Measurements from ENCODE around the gene PNLDC1. TPM values are rescaled to one million over a fixed set of nuclear protein-coding genes. Genes with fewer than 3 reads are reported as not detected.

The PNLDC1 gene
- total RNA-seq, 2 experiments from 2014 or later = 0.42 to 0.96 TPM

DNA sequence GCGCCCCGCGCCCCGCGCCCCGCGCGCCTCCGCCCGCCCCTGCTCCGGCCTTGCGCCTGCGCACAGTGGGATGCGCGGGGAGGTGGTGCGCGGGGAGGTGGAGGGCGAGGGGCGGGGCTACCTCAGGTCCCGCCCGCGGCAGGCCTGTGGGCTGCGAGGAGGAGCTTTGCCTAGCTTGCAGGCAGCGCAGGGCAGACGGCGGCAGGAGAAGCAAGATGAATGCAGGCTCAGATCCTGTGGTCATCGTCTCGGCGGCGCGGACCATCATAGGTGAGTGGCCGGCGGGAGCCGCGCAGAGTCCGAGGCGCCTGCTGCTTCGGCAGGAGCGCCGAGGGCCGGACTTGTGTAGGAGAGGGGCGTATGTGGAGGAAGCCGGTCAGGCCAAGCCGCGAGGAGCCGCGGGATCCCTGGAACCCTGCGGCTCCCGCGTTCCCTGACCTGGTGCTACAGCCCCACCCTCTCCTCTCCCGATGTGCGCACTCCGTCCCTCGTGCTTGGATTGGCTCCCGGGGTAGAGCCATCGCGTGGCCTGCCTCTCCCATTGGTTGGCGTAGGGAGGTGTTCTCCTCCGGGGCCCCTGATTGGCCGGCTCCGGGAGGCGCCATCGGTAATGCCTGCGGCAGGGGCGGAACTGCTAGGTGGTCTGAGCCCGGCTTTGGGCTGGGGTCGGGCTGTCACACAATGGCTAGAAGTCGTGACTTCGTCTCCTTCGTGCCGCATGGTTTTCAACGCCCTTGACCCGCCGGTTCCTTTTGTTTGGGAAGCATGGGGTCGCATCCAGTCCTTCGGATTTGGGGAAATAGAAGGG lies 38.0 kb upstream of the PNLDC1 start, which contains the start of gene ACAT2:
Gene ACAT2, plus strand, starts transcription at position 173 of the 808 bp plus-strand sequence. Its CDS starts 43 bp downstream, at position 216.
- DNase-seq (peak; percentile 94), ATAC-seq (ENCODE audit: low read depth) (peak; percentile 97)
- Mint-ChIP-seq H3K27ac (peak within 1 kb of the TSS; percentile 95), H3K4me3 (peak within 1 kb of the TSS; percentile 99), H3K9me3 (no peaks in the 10 kb centered on the region), H3K4me1 (peaks cover 27% of the 10 kb centered on the region), H3K36me3 (peaks cover 30% of the 10 kb centered on the region), H3K27me3 (no peaks in the 10 kb centered on the region)
- POLR2A ChIA-PET = interaction anchor here (0.5 to 4.7 kb wide), 8 partner anchors 9 to 68 kb away, joined by 3 to 44 read pairs (median 8); partner anchors contain the start of genes MRPL18, SOD2, TCP1 and WTAP

DNA sequence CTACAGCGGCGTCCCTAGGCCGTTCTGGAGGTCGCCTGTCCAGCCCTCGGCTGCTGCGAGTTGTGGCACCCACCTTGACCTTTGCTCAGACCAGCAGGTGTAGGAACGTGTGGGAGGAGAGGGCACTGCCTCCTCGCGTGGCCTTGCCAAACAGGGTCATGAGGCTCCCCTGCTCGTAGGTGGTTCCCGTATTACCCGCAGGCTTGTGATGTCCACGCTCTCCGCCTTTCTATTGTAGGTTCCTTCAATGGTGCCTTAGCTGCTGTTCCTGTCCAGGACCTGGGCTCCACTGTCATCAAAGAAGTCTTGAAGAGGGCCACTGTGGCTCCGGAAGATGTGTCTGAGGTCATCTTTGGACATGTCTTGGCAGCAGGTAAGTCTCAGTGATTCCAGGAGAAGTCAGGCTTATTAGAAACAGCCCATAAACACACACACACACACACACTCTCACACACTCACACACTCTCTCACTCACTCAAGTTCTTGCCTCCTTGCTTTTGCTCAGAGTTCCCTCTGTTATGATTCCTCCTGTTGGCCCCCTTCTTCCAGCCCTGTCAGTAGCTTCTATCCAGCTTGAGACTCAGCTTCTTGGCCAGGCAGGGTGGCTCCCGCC lies 37.3 kb upstream of the PNLDC1 start:
- H3K27me3 Mint-ChIP-seq = no peaks in the 10 kb centered on the region
- peaks cover 27% of the 10 kb centered on the region for H3K4me1 Mint-ChIP-seq
- H3K27ac Mint-ChIP-seq = peak overlapping the region; percentile 93
- no peak for ATAC-seq (ENCODE audit: low read depth)
- H3K4me3 Mint-ChIP-seq = peak overlapping the region; percentile 99
- peaks cover 28% of the 10 kb centered on the region for H3K36me3 Mint-ChIP-seq
- H3K9me3 Mint-ChIP-seq = no peaks in the 10 kb centered on the region
- POLR2A ChIA-PET = interaction anchor here (4.2 to 4.7 kb wide), 2 partner anchors 27 to 35 kb away, joined by 43 to 44 read pairs; partner anchors contain the start of genes MRPL18, TCP1 and WTAP
- DNase-seq = no peak

DNA sequence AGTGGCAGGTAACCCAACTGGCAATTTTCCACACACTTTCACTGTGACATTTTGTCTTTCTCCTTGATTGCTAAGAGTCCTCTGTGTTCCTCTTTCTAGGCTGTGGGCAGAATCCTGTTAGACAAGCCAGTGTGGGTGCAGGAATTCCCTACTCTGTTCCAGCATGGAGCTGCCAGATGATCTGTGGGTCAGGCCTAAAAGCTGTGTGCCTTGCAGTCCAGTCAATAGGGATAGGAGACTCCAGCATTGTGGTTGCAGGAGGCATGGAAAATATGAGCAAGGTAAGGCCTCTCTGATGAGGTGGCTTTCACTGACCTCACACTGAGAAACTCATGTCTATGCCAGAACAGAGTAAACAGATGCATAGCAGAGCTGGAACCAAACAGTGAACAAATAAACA lies 33.2 kb upstream of the PNLDC1 start:
- no peak for ATAC-seq (ENCODE audit: low read depth)
- H3K4me3 Mint-ChIP-seq = no peak overlapping the region
- no peak overlapping the region for H3K27ac Mint-ChIP-seq
- no peaks in the 10 kb centered on the region for H3K9me3 Mint-ChIP-seq
- H3K4me1 Mint-ChIP-seq = peaks cover 9% of the 10 kb centered on the region
- H3K36me3 Mint-ChIP-seq = peaks cover 50% of the 10 kb centered on the region
- H3K27me3 Mint-ChIP-seq = no peaks in the 10 kb centered on the region
- DNase-seq = no peak
- POLR2A ChIA-PET = no interaction called here

DNA sequence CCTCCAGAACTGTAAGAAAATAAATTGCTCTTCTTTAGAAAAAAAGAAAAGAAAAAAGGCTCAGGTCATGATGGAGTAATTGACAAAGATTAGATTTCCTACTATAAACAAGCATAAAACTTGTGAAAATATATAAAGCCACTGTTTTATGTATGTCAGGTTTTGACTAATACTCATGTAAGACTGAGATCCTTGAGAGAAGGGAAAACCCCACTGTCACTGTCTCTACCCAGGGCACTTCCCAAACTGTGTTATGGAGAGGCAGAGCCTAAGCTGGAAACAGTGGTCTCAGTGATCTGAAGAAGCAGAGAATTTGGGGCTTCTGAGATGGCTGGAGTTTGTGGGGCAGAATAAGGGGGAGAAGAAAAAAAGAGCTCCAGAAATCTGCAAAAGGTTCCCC lies 30.6 kb upstream of the PNLDC1 start:
- no peak for ATAC-seq (ENCODE audit: low read depth)
- Mint-ChIP-seq H3K27ac (peak overlapping the region; percentile 3), H3K36me3 (peaks cover 54% of the 10 kb centered on the region), H3K4me3 (no peak overlapping the region), H3K4me1 (peaks cover 7% of the 10 kb centered on the region), H3K27me3 (no peaks in the 10 kb centered on the region), H3K9me3 (no peaks in the 10 kb centered on the region)
- no peak for DNase-seq
- POLR2A ChIA-PET = interaction anchor here (1.0 to 1.3 kb wide), 2 partner anchors 19 to 21 kb away, joined by 4 read pairs; partner anchors contain the start of gene MRPL18

DNA sequence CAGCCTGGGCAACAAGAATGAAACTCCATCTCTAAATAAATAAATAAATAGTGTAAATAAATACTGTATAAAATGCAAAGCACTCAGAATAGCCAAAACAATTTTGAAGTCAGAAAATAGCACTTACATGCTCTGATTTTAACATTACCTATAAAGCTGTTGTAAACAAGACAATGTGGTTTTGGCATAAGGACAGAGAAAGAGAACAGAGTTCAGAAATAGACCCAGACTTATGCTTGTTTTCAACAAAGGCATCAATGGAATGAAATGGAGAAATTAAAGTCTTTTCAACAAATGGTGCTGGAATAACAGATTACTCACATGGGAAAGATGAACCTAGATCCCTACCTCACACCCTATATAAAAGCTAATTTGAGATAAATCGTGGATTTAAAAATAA lies 27.9 kb upstream of the PNLDC1 start:
- DNase-seq (no peak), ATAC-seq (ENCODE audit: low read depth) (no peak)
- Mint-ChIP-seq H3K36me3 (peaks cover 51% of the 10 kb centered on the region), H3K4me1 (peaks cover 5% of the 10 kb centered on the region), H3K4me3 (no peak overlapping the region), H3K27ac (no peak overlapping the region), H3K27me3 (no peaks in the 10 kb centered on the region), H3K9me3 (no peaks in the 10 kb centered on the region)
- POLR2A ChIA-PET = interaction anchor here (1.2 kb wide), 1 partner anchor 18 kb away, joined by 4 read pairs; the partner anchor contains the start of gene MRPL18

DNA sequence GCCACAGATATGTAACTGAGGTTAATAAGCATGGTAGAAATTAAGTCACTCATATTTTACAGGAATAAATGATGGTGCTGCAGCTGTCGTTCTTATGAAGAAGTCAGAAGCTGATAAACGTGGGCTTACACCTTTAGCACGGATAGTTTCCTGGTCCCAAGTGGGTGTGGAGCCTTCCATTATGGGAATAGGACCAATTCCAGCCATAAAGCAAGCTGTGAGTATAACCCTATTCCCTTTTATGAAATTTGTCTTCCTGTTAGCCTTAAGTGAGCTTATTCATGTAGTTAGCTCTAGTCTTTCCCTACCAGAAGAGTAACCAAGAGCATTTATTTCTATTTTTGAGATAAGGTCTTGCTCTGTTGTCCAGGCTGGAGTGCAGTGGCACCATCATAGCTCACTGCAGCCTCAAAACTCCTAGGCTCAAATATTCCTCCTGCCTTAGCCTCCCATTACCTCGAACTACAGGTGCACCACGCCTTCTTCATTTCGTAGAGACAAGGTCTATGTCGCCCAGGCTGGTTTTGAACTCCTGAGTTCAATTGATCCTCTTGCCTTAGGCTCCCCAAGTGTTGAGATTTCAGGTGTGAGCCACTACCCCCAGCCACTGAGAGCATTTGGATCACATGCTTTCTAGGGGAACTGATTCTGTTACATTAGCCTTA lies 22.7 kb upstream of the PNLDC1 start:
- ATAC-seq (ENCODE audit: low read depth) = peak; percentile 20
- H3K9me3 Mint-ChIP-seq = no peaks in the 10 kb centered on the region
- H3K4me3 Mint-ChIP-seq = no peak overlapping the region
- no peak overlapping the region for H3K27ac Mint-ChIP-seq
- peaks cover 14% of the 10 kb centered on the region for H3K4me1 Mint-ChIP-seq
- H3K36me3 Mint-ChIP-seq = peaks cover 33% of the 10 kb centered on the region
- POLR2A ChIA-PET = interaction anchor here (1.0 to 1.3 kb wide), 2 partner anchors 12 to 15 kb away, joined by 5 to 12 read pairs; partner anchors contain the start of genes ACAT2 and TCP1
- no peaks in the 10 kb centered on the region for H3K27me3 Mint-ChIP-seq
- no peak for DNase-seq

DNA sequence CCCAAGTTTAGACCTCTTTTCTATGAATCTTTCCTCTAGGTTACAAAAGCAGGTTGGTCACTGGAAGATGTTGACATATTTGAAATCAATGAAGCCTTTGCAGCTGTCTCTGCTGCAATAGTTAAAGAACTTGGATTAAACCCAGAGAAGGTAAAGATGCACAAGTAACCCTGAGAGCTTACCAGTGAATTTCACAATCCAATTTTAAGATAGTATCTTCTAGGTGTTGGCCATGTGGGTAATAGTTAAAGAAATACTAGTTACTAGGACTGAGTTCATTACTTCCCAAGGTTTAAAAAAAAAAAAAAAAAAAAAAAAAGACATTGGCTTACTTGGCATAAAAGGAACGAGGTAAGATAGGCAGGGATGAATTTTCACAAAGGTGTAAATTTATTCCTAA lies 21.9 kb upstream of the PNLDC1 start:
- H3K9me3 Mint-ChIP-seq = no peaks in the 10 kb centered on the region
- POLR2A ChIA-PET = interaction anchor here (1.3 kb wide), 1 partner anchor 16 kb away, joined by 12 read pairs; the partner anchor contains the start of gene ACAT2
- H3K36me3 Mint-ChIP-seq = peaks cover 34% of the 10 kb centered on the region
- H3K27me3 Mint-ChIP-seq = no peaks in the 10 kb centered on the region
- peaks cover 21% of the 10 kb centered on the region for H3K4me1 Mint-ChIP-seq
- no peak for ATAC-seq (ENCODE audit: low read depth)
- no peak for DNase-seq
- H3K4me3 Mint-ChIP-seq = no peak overlapping the region
- no peak overlapping the region for H3K27ac Mint-ChIP-seq

DNA sequence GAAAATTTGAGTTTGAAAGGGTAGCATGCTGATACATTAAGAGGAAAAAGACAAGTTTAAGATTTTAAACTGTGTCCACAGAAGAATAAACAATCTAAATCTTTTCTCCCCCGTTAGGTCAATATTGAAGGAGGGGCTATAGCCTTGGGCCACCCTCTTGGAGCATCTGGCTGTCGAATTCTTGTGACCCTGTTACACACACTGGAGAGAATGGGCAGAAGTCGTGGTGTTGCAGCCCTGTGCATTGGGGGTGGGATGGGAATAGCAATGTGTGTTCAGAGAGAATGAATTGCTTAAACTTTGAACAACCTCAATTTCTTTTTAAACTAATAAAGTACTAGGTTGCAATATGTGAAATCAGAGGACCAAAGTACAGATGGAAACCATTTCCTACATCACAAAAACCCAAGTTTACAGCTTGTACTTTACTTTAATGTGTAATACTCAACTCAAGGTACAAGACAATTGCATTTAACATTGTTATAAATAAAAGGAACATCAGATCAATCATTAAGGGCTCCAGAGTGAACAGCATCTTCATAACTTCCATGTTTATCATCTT lies 21.5 kb upstream of the PNLDC1 start:
- no peak for ATAC-seq (ENCODE audit: low read depth)
- Mint-ChIP-seq H3K4me3 (no peak overlapping the region), H3K9me3 (no peaks in the 10 kb centered on the region), H3K27me3 (no peaks in the 10 kb centered on the region), H3K27ac (no peak overlapping the region), H3K4me1 (peaks cover 20% of the 10 kb centered on the region), H3K36me3 (peaks cover 34% of the 10 kb centered on the region)
- POLR2A ChIA-PET = no interaction called here
- no peak for DNase-seq

DNA sequence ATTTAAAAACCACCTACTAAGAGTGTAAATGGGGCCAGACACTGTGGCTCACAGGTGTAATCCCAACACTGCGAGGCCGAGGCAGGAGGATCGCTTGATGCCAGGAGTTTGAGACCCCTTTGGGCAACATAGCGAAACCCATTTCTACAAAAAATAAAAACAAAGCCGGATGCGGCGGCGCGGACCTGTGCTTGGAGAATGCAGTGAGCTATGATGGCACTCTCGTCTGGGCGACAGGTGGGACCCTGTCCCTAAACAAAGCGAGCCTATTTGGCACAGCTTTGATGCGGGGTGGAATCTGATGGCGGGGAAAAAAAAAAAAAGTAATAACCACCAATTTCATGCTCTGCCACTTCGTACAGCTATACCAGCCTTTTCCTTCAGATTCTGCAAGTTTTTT lies 11.8 kb upstream of the PNLDC1 start:
- DNase-seq (no peak), ATAC-seq (ENCODE audit: low read depth) (no peak)
- no peaks in the 10 kb centered on the region for H3K9me3 Mint-ChIP-seq
- H3K36me3 Mint-ChIP-seq = peaks cover 28% of the 10 kb centered on the region
- H3K27me3 Mint-ChIP-seq = no peaks in the 10 kb centered on the region
- peak overlapping the region; percentile 88 for H3K4me3 Mint-ChIP-seq
- POLR2A ChIA-PET = interaction anchor here (0.6 to 5.8 kb wide), 9 partner anchors 18 to 770 kb away, joined by 3 to 89 read pairs (median 4); partner anchors contain the start of genes ACAT2 and WTAP
- peaks cover 42% of the 10 kb centered on the region for H3K4me1 Mint-ChIP-seq
- H3K27ac Mint-ChIP-seq = peak overlapping the region; percentile 86

DNA sequence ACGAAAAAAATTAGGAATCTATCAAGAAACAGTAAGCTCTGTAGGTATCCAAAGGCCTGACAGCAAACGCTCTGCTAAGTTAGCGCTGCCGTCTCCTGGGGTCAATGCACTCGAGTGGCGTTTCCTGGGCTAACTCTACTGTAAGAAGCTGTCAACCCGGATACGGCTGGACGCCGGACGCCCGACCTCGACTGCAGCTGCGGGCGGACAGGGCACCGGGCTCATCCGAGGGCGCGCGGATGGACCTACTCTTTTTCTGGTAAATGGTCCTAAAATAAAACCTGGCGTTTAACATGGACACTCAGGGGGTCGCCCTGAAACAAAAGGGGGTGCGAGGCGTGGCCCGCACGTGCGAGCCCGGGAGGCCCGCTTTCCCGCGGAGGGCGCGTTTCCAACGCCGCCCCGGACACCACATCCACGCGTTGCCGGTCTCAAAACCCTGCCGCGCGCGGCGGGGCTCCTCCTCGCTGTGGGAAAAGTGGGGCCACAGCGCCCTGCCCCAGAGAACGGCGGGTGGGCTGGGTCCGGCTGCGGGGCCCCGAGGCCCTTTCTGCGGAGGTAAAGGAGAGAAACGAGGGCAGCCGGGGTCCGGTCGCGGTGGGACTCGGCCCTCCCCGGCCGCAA lies 11.2 kb upstream of the PNLDC1 start:
- ATAC-seq (ENCODE audit: low read depth) = no peak
- H3K36me3 Mint-ChIP-seq = peaks cover 33% of the 10 kb centered on the region
- POLR2A ChIA-PET = interaction anchor here (0.6 to 5.8 kb wide), 18 partner anchors 9 to 771 kb away, joined by 3 to 89 read pairs (median 5); partner anchors contain the start of genes ACAT2 and WTAP

DNA sequence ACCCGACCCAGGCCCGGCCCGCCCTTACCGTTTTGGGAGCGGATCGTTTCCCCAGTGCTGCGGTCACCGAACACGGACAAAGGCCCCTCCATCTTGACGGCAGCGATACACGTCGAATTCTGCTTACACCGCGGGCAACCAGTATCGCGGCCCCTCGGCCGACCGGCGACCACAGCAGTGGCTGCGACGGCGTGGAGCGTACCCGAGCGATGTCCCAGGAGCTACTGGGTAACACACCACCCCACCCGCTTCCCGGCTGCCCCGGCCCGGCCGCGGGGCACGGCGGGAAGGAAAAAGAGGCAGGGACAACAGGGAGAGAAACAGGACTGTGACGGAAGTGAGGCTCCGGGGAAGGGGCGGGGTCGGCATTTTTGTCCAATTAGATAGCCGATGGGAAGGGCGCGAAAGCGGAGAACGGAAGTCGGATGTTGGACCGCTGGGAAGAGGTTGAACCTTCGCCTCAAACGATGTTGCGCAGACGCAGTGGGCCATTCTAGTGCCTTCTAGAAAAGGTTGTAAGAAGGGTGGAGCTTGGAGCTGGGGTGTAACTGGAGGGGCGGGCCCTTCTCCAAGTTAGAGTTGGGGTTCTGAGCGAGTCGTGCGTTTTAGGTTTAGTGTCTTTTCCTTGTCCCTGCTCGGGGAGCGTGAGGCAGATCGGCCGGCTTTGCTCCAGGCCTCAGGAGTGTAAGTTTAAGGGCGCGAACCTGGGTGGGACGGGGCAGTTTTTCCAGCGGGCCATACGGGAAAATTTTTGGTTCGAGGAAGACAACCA lies 10.5 kb upstream of the PNLDC1 start, which contains the start of gene TCP1:
Gene TCP1, minus strand, starts transcription at position 226 of the 772 bp plus-strand sequence. Its CDS starts 134 bp downstream, at position 92.
- H3K4me1 Mint-ChIP-seq = peaks cover 47% of the 10 kb centered on the region
- peak within 1 kb of the TSS; percentile 88 for H3K4me3 Mint-ChIP-seq
- H3K27ac Mint-ChIP-seq = peak within 1 kb of the TSS; percentile 91
- peaks cover 38% of the 10 kb centered on the region for H3K36me3 Mint-ChIP-seq
- ATAC-seq (ENCODE audit: low read depth) (peak; percentile 80), DNase-seq (peak; percentile 94)
- H3K27me3 Mint-ChIP-seq = no peaks in the 10 kb centered on the region
- POLR2A ChIA-PET = interaction anchor here (0.8 to 5.8 kb wide), 27 partner anchors 8 to 746 kb away, joined by 3 to 89 read pairs (median 4); partner anchors contain the start of genes ACAT2, SOD2 and WTAP
- H3K9me3 Mint-ChIP-seq = no peaks in the 10 kb centered on the region

More for the DNA sequence above, 11.2 kb upstream of the PNLDC1 start:
- Mint-ChIP-seq H3K9me3 (no peaks in the 10 kb centered on the region), H3K27me3 (no peaks in the 10 kb centered on the region), H3K4me3 (peak overlapping the region; percentile 88), H3K4me1 (peaks cover 44% of the 10 kb centered on the region), H3K27ac (peak overlapping the region; percentile 86)
- no peak for DNase-seq

All from activated naive CD8-positive, alpha-beta T cell treated with anti-CD3 and anti-CD28 coated beads, Interleukin-2, amount 10 ng/mL, durations not matched to agents 7 days and 5 days (primary cell).